Fibroblast of the aortic adventitia (primary cell): ENCODE data around the gene IQSEC1. TPM values are rescaled to one million over a fixed set of nuclear protein-coding genes. Genes with fewer than 3 reads are reported as not detected.

Experiments used
- DNase-seq: peaks from one replicate; pipeline ENCODE4 v3.0.0-alpha.2; 2010; ENCODE audit warnings: low read depth
- H3K4me3 ChIP-seq: 2 replicates; pipeline ENCODE4 v1.5.1; 2011; ENCODE audit warnings: low read depth, mild to moderate bottlenecking, control low read depth, low read length, moderate library complexity
- CTCF ChIP-seq: IDR thresholded peaks from 2 replicates; pipeline ENCODE4 v1.5.1; 2011; ENCODE audit warnings: mild to moderate bottlenecking, low read length, control low read depth, inconsistent platforms; ENCODE audit not compliant: insufficient read depth
- total RNA-seq: library from RNA; depleted of rRNA; stranded (reverse); fragments of >200 nt; gene quantifications from 2 replicates; pipeline ENCODE4 v1.2.3, GENCODE V29; 2012; ENCODE audit warnings: low replicate concordance

IQSEC1 gene
- total RNA-seq, 1 donor: 15.9 TPM

- TF ChIP-seq CTCF: no peak
- no peak for DNase-seq
Observed at GRCh38 chr3:12981306-12982275, 91.6 kb downstream of the IQSEC1 start.

DNA sequence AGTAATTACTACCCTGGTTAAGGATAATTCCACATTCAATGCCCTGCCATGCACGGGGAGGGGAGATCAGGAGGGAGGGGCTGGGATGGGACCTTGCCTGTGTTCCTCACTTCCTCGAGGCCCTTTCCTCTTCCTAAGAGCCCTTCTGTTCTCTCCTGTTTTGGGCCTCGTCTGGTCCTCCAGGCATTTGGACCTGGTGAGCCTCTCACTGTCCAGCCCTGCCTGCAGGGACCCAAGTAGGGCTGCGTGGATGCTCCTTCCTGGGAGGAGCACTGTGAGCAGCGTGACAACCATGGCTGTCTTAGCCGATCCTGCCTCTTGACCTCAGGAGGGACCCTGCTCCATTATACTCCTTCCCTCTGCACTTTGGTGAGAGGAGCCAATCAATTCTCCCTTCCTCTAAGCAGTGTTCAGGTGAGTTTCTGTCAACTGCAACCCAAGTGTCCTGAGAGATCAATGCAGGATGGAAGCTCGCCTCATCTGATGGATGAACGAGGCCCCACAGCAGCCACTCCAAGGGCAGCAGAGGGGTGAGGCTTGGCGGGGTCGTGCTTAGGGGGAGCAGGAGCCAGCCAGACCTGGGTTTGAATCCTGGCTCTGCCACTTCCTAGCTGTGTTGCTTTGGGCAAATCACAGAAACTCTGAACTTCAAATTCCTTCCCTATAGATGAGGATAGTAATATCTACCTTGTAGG lies 92.5 kb downstream of the IQSEC1 start:
- DNase-seq: no peak
- H3K4me3 ChIP-seq: no peak overlapping the region
- TF ChIP-seq CTCF: no peak

More at GRCh38 chr3:12981306-12982275, 91.6 kb downstream of the IQSEC1 start:
- no peak overlapping the region for H3K4me3 ChIP-seq

DNA sequence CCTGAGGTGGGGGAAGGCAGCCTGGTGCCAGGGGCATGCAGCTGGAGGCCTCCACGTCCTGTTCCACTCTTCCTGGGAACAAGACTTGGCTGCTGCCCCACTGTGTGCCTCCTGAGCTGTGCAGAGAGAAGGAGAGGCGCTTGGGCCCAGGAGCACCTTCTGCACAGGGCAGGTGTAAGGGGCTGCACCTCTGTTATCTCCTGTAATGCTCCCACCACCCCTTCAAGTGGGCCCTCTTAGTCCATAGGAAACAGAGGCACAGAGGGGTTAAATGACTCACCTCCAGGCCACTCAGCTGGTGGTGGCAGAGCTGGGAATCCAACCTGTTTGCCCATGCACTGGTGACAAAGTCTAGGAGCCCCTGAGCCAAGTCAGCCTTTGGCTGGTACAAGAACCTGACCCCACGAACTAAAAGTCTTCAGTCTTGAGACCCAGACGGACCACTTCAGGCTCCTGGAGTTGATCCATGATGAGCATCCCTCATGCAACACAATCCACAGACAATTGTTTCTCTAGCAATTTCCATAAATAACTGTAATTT lies 93.2 kb downstream of the IQSEC1 start:
- no peak for DNase-seq
- no peak overlapping the region for H3K4me3 ChIP-seq
- no peak for TF ChIP-seq CTCF

GRCh38 chr3:12979151-12979946 lies 93.9 kb downstream of the IQSEC1 start:
- no peak for TF ChIP-seq CTCF
- H3K4me3 ChIP-seq: no peak overlapping the region
- no peak for DNase-seq

DNA sequence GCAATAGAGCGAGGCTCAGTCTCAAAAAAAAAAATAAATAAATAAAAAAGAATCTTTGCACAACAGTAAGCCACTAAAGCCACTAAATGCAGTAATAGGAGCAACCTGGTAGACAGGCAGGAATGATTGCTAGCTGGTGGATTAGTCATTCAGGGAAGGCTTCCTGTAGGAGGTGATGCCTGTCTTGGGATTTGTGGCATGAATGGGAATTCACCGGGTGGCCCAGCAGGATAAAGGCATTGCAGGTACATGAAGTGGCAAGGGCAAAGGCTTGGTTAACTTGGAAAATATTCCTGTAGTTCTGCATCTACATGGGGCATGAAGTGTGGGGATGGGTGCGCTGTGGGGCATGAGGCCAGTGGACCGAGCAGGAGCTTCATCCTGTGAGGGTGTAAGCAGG lies 94.5 kb downstream of the IQSEC1 start:
- no peak for DNase-seq
- no peak overlapping the region for H3K4me3 ChIP-seq
- TF ChIP-seq CTCF: no peak

- no peak overlapping the region for H3K4me3 ChIP-seq
- DNase-seq: no peak
- no peak for TF ChIP-seq CTCF
Observed at GRCh38 chr3:12977117-12977808, 96.0 kb downstream of the IQSEC1 start.
